Eye (tissue), 1 donor: ENCODE results near the gene SPP2.

Experiments used
- DNase-seq: peaks from one replicate; pipeline ENCODE4 v3.0.0-alpha.2; 2015

The SPP2 gene

GRCh38 chr2:234044157-234044556, 6.3 kb upstream of the SPP2 start:
- DNase-seq: no peak

- no peak for DNase-seq
Observed at GRCh38 chr2:234046521-234046920, 4.0 kb upstream of the SPP2 start.

- DNase-seq: no peak
Observed at GRCh38 chr2:234047361-234047760, 3.1 kb upstream of the SPP2 start.

GRCh38 chr2:234048049-234048448, 2.5 kb upstream of the SPP2 start:
- DNase-seq: no peak

- DNase-seq: no peak
Observed at GRCh38 chr2:234051374-234052070, 1.0 kb downstream of the SPP2 start.

- no peak for DNase-seq
Observed at GRCh38 chr2:234058881-234059280, 8.4 kb downstream of the SPP2 start.

- no peak for DNase-seq
Observed at GRCh38 chr2:234060236-234060635, 9.7 kb downstream of the SPP2 start.

- no peak for DNase-seq
Observed at GRCh38 chr2:234061624-234062257, 11.2 kb downstream of the SPP2 start.

- DNase-seq: no peak
Observed at GRCh38 chr2:234066587-234066986, 16.1 kb downstream of the SPP2 start.

GRCh38 chr2:234071664-234072063, 21.2 kb downstream of the SPP2 start:
- no peak for DNase-seq

GRCh38 chr2:234072454-234072853, 22.0 kb downstream of the SPP2 start:
- DNase-seq: no peak

GRCh38 chr2:234074751-234075517, 24.4 kb downstream of the SPP2 start:
- DNase-seq: peak; percentile 76

GRCh38 chr2:234075518-234075915, 25.0 kb downstream of the SPP2 start:
- no peak for DNase-seq

GRCh38 chr2:234075947-234076346, 25.4 kb downstream of the SPP2 start:
- DNase-seq: no peak

GRCh38 chr2:234076451-234076850, 25.9 kb downstream of the SPP2 start:
- DNase-seq: no peak

GRCh38 chr2:234078129-234078528, 27.6 kb downstream of the SPP2 start:
- no peak for DNase-seq

GRCh38 chr2:234081970-234082822, 31.7 kb downstream of the SPP2 start:
- no peak for DNase-seq

- no peak for DNase-seq
Observed at GRCh38 chr2:234083572-234084348, 33.3 kb downstream of the SPP2 start.

- DNase-seq: peak; percentile 39
Observed at GRCh38 chr2:234091432-234091879, 41.0 kb downstream of the SPP2 start.

GRCh38 chr2:234091883-234092282, 41.4 kb downstream of the SPP2 start:
- no peak for DNase-seq

GRCh38 chr2:234092344-234092743, 41.8 kb downstream of the SPP2 start:
- no peak for DNase-seq

- DNase-seq: no peak
Observed at GRCh38 chr2:234095301-234095700, 44.8 kb downstream of the SPP2 start.
